ENCODE data around the gene ST7. TPM values are rescaled to one million over a fixed set of nuclear protein-coding genes. Genes with fewer than 3 reads are reported as not detected.

The ST7 gene
- total RNA-seq, 1 experiment from 2014 or later = 12.9 TPM

GRCh38 chr7:117251687-117252086 lies 298.4 kb downstream of the ST7 start:
- H3K9me3 ChIP-seq (ENCODE audit: control insufficient read depth, low read depth, low read length) = no peaks in the 10 kb centered on the region
- no peak overlapping the region for H3K56ac ChIP-seq (ENCODE audit: insufficient read length, low read depth, low read length)
- 0 out of 2 replicates have a peak, but pooled peaks cover 2% of the 10 kb centered on the region for H3K79me2 ChIP-seq (ENCODE audit: insufficient read depth, low read length)
- H3K79me1 ChIP-seq (ENCODE audit: insufficient read depth, low read depth, low read length, poor library complexity, severe bottlenecking) = no peaks in the 10 kb centered on the region
- no peak overlapping the region for H4K8ac ChIP-seq (replicated peaks; ENCODE audit: insufficient read length, low read depth, low read length)
- H2AK5ac ChIP-seq (ENCODE audit: insufficient read length, low read length) = no peak overlapping the region
- no peak overlapping the region for H4K91ac ChIP-seq (ENCODE audit: insufficient read length, low read depth, low read length)
- H2AFZ ChIP-seq (ENCODE audit: low read length) = no peak overlapping the region
- WGBS (ENCODE audit: extremely low coverage, insufficient read length, low lambda C conversion rate) = no CpG with 5 or more reads among the region's 4 CpGs
- H3K36me3 Mint-ChIP-seq (ENCODE audit: insufficient read depth in 1 of 3, low read depth in 3 of 3) = no peaks in the 10 kb centered on the region
- H3K4me3 Mint-ChIP-seq = no peak overlapping the region
- no peaks in the 10 kb centered on the region for H3K4me1 Mint-ChIP-seq
- no peak overlapping the region for H3K4ac ChIP-seq (ENCODE audit: low read depth, low read length)
- H3K27ac Mint-ChIP-seq = no peak overlapping the region
- DNase-seq = no peak
- H3K27me3 Mint-ChIP-seq (ENCODE audit: low read depth) = peaks cover 2% of the 10 kb centered on the region; the same call in 1 of the 2 replicates
- no peak for TF ChIP-seq CTCF (conservative IDR thresholded peaks at IDR 0.05)
- no peaks in the 10 kb centered on the region for H3K23me2 ChIP-seq (ENCODE audit: insufficient read length, low read depth, low read length, poor library complexity, severe bottlenecking)
- no peaks in the 10 kb centered on the region; the same call in 1 of the 2 replicates for H3K4me1 ChIP-seq (ENCODE audit: insufficient read depth, low read length)
- H3T11ph ChIP-seq (ENCODE audit: low read length) = no peak overlapping the region
- H3K14ac ChIP-seq (ENCODE audit: insufficient read depth, low read length) = no peak overlapping the region
- no peak overlapping the region for H2BK5ac ChIP-seq (ENCODE audit: insufficient read length, low read length)
- no peak overlapping the region for H2BK12ac ChIP-seq (ENCODE audit: insufficient read length, low read depth, low read length)
- no peaks in the 10 kb centered on the region for H3K9me3 Mint-ChIP-seq
- no peak overlapping the region for H3K9ac ChIP-seq (ENCODE audit: extremely low read depth, insufficient read length, low read length)
- H3K27ac ChIP-seq (ENCODE audit: insufficient read length, low read depth, low read length) = no peak overlapping the region
- H2BK120ac ChIP-seq (ENCODE audit: low read depth, low read length, poor library complexity, severe bottlenecking) = no peak overlapping the region
- H3K23ac ChIP-seq (ENCODE audit: insufficient read length, low read depth, low read length) = no peak overlapping the region
- no peak overlapping the region for H2BK15ac ChIP-seq (ENCODE audit: low read depth, low read length)
- no peak overlapping the region for H3K18ac ChIP-seq (ENCODE audit: insufficient read length, low read depth, low read length)
- H3K4me2 ChIP-seq (ENCODE audit: insufficient read depth, insufficient read length, low read length) = no peak overlapping the region
- H3K27me3 ChIP-seq (ENCODE audit: insufficient read depth, low read length) = no peaks in the 10 kb centered on the region
- H4K5ac ChIP-seq (ENCODE audit: insufficient read length, low read depth, low read length) = no peak overlapping the region
- H2BK20ac ChIP-seq (ENCODE audit: low read depth, low read length, poor library complexity, severe bottlenecking) = no peak overlapping the region
- no peaks in the 10 kb centered on the region for H4K20me1 ChIP-seq (ENCODE audit: control insufficient read depth, insufficient read depth, insufficient read length)
